ENCODE results near the gene CHTOP. TPM values are rescaled to one million over a fixed set of nuclear protein-coding genes. Genes with fewer than 3 reads are reported as not detected.

Gene CHTOP
- total RNA-seq, 3 donors from 2014 or later, result 64.2 to 71.8 (median 71.6) TPM

DNA sequence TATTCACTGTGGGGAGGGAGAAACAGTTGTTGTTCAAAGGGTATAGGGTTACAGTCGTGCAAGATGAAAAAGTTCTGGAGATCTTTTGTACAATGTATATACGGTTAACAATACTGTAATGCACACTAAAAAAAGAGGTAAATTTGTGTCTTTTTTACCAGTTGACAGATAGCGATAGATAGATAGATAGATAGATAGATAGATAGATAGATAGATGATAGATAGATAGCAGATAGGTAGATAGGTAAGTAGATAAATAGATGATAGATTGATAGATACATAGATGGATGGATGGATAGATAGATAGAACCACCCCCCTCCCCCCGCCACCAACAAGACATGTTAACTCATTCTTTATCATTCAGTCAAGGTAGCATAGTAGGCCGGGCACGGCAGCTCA is 31.1 kb upstream of the CHTOP start:
- TF ChIP-seq, protein P1, sequence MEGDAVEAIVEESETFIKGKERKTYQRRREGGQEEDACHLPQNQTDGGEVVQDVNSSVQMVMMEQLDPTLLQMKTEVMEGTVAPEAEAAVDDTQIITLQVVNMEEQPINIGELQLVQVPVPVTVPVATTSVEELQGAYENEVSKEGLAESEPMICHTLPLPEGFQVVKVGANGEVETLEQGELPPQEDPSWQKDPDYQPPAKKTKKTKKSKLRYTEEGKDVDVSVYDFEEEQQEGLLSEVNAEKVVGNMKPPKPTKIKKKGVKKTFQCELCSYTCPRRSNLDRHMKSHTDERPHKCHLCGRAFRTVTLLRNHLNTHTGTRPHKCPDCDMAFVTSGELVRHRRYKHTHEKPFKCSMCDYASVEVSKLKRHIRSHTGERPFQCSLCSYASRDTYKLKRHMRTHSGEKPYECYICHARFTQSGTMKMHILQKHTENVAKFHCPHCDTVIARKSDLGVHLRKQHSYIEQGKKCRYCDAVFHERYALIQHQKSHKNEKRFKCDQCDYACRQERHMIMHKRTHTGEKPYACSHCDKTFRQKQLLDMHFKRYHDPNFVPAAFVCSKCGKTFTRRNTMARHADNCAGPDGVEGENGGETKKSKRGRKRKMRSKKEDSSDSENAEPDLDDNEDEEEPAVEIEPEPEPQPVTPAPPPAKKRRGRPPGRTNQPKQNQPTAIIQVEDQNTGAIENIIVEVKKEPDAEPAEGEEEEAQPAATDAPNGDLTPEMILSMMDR (IDR thresholded peaks at IDR 0.05), result no peak
- Histone ChIP-seq H3K36me3 (ENCODE audit: low read depth) (no peaks in the 10 kb centered on the region), H3K9me3 (no peaks in the 10 kb centered on the region), H3K4me1 (ENCODE audit: low read depth) (no peaks in the 10 kb centered on the region), H3K4me3 (no peak overlapping the region)
- intact Hi-C loops (cut with DNase I, micrococcal nuclease), result no loop called here
- no peak for DNase-seq
- ATAC-seq, result no peak

DNA sequence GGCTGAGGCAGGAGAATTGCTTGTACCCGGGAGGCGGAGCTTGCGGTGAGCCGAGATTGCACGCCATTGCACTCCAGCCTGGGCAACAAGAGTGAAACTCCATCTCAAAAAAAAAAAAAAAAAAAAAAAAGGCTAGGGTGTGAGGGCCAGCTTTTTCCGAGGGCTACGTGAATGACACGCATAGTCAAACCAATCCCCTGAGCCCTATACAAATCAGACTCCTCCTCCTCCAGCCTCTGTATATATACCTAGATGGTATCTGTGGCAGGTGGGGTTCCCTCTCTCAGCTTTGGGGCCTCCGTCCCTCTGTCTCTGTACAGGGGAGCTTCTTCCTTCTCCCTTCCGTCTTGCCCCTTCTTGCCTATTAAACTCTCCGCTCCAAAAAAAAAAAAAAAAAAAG is 27.7 kb upstream of the CHTOP start:
- no peak for DNase-seq
- Histone ChIP-seq H3K36me3 (ENCODE audit: low read depth) (no peaks in the 10 kb centered on the region), H3K9me3 (no peaks in the 10 kb centered on the region), H3K4me1 (ENCODE audit: low read depth) (peaks cover 25% of the 10 kb centered on the region), H3K4me3 (no peak overlapping the region)
- intact Hi-C loops (cut with DNase I, micrococcal nuclease), result no loop called here
- TF ChIP-seq, protein P1 (IDR thresholded peaks at IDR 0.05), result no peak
- no peak for ATAC-seq

DNA sequence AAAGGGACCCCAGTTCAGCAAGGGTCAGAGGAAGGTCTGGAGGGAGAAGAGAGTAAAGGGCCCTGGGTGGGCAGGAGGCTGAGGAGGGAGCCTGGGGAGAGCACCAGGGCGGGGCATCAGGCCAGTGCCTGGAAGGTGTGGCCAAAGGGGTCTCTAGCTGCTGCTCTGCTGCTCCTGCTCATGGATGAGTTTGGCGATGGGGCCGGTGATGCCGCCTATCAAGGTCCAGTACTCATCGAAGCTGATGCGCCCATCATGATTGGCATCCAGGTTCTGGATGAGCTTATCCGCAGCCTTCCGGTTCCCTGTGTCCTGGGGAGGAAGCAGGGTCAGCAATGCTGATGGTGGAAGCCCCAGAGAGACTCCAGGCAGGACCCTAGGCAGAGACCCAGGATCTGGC is 26.5 kb upstream of the CHTOP start:
- H3K36me3 ChIP-seq (ENCODE audit: low read depth), result no peaks in the 10 kb centered on the region
- peaks cover 25% of the 10 kb centered on the region for H3K4me1 ChIP-seq (ENCODE audit: low read depth)
- ATAC-seq, result no peak
- intact Hi-C loops (cut with DNase I, micrococcal nuclease), result no loop called here
- DNase-seq, result no peak
- no peak overlapping the region for H3K4me3 ChIP-seq
- TF ChIP-seq, protein P1 (IDR thresholded peaks at IDR 0.05), result no peak
- no peaks in the 10 kb centered on the region for H3K9me3 ChIP-seq

DNA sequence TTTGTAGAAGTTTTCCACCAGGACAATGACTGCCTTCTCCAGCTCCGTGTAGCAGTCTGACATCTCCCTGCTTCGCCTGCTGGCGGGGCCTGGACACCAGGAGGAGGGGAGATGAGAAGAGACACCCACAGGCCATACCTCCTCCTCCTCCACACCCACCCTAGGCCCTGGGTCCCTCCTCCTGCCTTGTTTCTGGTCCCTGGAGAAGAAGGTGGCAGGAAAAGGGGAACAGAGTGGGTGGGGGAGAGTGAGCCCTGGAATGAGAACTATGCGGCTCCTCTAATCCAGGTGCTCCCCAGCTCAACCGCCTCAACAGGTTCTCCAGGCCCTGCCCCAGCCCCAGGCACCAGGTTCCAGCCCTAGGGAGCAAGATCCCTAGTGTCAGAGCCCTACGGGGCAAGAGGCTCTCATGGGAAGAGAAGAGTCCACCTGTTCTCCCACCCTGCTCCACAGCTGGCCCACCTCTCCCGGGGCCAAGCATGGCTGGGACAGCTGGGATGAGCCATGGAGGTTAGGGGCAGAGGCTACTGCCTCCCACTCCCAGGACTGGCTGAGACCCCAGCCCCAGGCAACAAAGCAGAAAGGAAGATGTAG is 25.7 kb upstream of the CHTOP start:
- DNase-seq, result no peak
- Histone ChIP-seq H3K9me3 (no peaks in the 10 kb centered on the region), H3K4me1 (ENCODE audit: low read depth) (peaks cover 25% of the 10 kb centered on the region), H3K36me3 (ENCODE audit: low read depth) (no peaks in the 10 kb centered on the region), H3K4me3 (no peak overlapping the region)
- intact Hi-C loops (cut with DNase I, micrococcal nuclease), result no loop called here
- TF ChIP-seq, protein P1 (IDR thresholded peaks at IDR 0.05), result no peak
- no peak for ATAC-seq

DNA sequence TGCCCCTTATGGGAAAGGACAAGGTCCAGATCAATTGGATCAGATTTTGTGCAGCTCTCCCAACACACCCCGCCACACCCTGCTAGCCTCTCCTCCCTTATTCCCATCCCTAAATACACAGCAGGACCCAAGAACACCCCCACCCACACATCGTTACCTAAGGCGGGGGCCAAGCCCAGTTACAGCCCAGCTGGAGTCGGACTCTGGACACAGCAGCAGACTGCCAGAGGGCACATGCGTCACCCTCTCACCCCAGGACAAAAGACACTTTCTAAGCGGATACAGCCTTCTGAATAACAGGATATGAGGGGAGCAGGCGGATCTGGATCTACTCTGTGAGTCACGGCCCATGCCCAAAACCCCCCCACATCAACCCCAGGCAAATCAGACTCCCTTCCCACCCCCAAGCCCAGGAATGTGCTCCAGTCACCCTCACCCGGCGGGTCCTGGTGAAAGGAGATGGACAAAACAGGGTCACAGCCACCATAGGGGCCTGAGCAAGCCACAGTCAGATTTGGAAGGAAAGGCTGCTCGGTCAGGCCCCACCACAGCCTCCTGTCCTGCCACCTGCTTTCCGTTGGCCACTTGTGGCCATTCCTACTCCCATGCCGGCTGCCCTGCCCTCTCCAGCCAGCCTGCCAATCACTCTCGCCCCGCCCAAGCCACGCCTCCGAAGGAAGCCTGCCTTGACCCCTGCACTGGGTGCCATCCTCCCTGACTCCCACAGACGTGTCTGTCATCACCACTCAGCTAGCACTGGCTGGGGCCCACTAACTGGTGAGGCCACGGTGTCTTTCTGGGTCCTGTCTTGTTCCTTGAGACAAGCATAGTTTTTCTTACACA is 24.9 kb upstream of the CHTOP start:
- intact Hi-C loops (cut with DNase I, micrococcal nuclease), result no loop called here

More for the DNA sequence above, 24.9 kb upstream of the CHTOP start:
- ATAC-seq (peak; percentile 80), DNase-seq (peak; percentile 89 to 93 (median 91))
- Histone ChIP-seq H3K4me1 (ENCODE audit: low read depth) (peaks cover 25% of the 10 kb centered on the region), H3K9me3 (no peaks in the 10 kb centered on the region), H3K36me3 (ENCODE audit: low read depth) (no peaks in the 10 kb centered on the region), H3K4me3 (no peak overlapping the region)
- TF ChIP-seq, protein P1 (IDR thresholded peaks at IDR 0.05), result no peak
